ENCODE data around the gene PPHLN1. TPM values are rescaled to one million over a fixed set of nuclear protein-coding genes. Genes with fewer than 3 reads are reported as not detected.

The PPHLN1 gene
- polyA plus RNA-seq, 3 donors, result 12.5 to 30.5 (median 26.8) TPM

DNA sequence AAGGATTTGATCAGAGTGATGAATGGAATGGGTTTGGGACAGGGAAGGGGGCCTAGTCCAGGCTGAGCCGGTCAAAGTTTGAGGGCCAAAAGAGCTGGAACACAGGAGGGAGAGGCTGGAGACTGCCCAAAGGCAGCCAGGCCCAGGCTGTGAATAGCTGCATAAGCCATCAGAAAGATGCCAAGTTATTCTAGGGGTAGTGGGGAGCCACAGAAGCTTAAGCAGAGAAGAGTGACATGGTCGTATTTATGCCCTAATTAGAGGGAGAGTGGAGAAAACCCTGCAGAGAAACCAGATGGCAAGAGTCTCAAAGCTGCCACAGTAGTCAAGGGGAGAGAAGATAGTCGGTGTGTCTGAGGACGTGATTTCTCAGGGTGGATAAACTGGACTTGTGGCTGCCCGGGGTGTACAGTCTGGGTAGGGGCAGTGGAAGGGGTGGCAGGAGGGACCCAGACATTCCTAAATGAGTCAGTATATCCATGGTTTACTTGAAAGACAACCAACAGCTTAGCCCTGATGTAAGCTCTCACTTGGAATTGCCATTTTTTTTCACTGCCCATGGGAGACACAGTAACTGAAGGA, 164.4 kb downstream of the PPHLN1 start:
- WGBS, 3 donors, result 90 to 95% (median 92%) methylated on average over 5 of the region's 5 CpGs
- H3K27ac ChIP-seq (ENCODE audit: low read depth, low read length), result no peak overlapping the region

Other genes starting within 250 kb of the PPHLN1 start
- gene GXYLT1, start 181.3 kb upstream of the PPHLN1 start, polyA plus RNA-seq, result 1 to 10 TPM; 2.1 to 6.2 (median 3.4) TPM
- gene YAF2, start 87.9 kb upstream of the PPHLN1 start, polyA plus RNA-seq, result 10 to 100 TPM in 1 of 3 donors, 1 to 10 TPM in 2; 4.4 to 12.8 (median 8.7) TPM
- gene ZCRB1, start 73 bp upstream of the PPHLN1 start, polyA plus RNA-seq, result 10 to 100 TPM; 17.7 to 60.2 (median 27.5) TPM

Measured in adipose tissue (tissue), 3 donors.